Fibroblast of skin of left biceps (primary cell): ENCODE results near the gene DYRK1A.
"Not testable (repeated sequence)": the region's sequence is repeated elsewhere in the genome, so short reads cannot be mapped to it uniquely, and the experiment has no call there.

ENCODE experiments used
- DNase-seq, 2 experiments: peaks; one replicate each; pipeline ENCODE4 v3.0.0-alpha.2; 2013; ENCODE audit warnings: low read depth in 2 of 2

The DYRK1A gene

GRCh38 chr21:37527716-37528115, 161.1 kb downstream of the DYRK1A start:
- DNase-seq, result no peak

- no peak for DNase-seq
Measured at GRCh38 chr21:37528150-37528937, 161.8 kb downstream of the DYRK1A start.

GRCh38 chr21:37529649-37530048, 163.1 kb downstream of the DYRK1A start:
- no peak for DNase-seq

GRCh38 chr21:37530901-37531351, 164.4 kb downstream of the DYRK1A start:
- no peak for DNase-seq

GRCh38 chr21:37531431-37531932, 164.9 kb downstream of the DYRK1A start:
- no peak for DNase-seq

- DNase-seq, result no peak
Measured at GRCh38 chr21:37532868-37533780, 166.6 kb downstream of the DYRK1A start.

GRCh38 chr21:37534431-37534830, 167.9 kb downstream of the DYRK1A start:
- DNase-seq, result no peak

- DNase-seq, result no peak
Measured at GRCh38 chr21:37535130-37535529, 168.6 kb downstream of the DYRK1A start.

- DNase-seq, result no peak
Measured at GRCh38 chr21:37535672-37536071, 169.1 kb downstream of the DYRK1A start.

GRCh38 chr21:37536616-37537278, 170.2 kb downstream of the DYRK1A start:
- DNase-seq, result no peak

- no peak for DNase-seq
Measured at GRCh38 chr21:37537391-37537996, 170.9 kb downstream of the DYRK1A start.

GRCh38 chr21:37538971-37539590, 172.5 kb downstream of the DYRK1A start:
- DNase-seq, result no peak

- DNase-seq, result not testable (repeated sequence)
Measured at GRCh38 chr21:37541128-37541527, 174.6 kb downstream of the DYRK1A start.

- no peak for DNase-seq
Measured at GRCh38 chr21:37542512-37542911, 175.9 kb downstream of the DYRK1A start.

GRCh38 chr21:37546299-37546908, 179.8 kb downstream of the DYRK1A start:
- no peak for DNase-seq

- peak; percentile 58 to 66 for DNase-seq
Measured at GRCh38 chr21:37546949-37547614, 180.5 kb downstream of the DYRK1A start.

GRCh38 chr21:37547615-37548200, 181.1 kb downstream of the DYRK1A start:
- peak; percentile 82 to 86 for DNase-seq

- no peak for DNase-seq
Measured at GRCh38 chr21:37548521-37548981, 182.0 kb downstream of the DYRK1A start.

- DNase-seq, result not testable (repeated sequence)
Measured at GRCh38 chr21:37549730-37550129, 183.2 kb downstream of the DYRK1A start.
